IMR-90 (cell line): ENCODE results near the gene ZNF675. TPM values are rescaled to one million over a fixed set of nuclear protein-coding genes. Genes with fewer than 3 reads are reported as not detected.

Experiments used
- ATAC-seq: fragments of 200-7000 bp; cut with Tn5 transposase; 2 replicates; pipeline ENCODE4 v1.9.1; 2020; ENCODE audit warnings: low read depth, mild to moderate bottlenecking, moderate library complexity
- BruUV-seq: library from RNA; stranded (reverse); fragments of 400-500 nt; replicated peaks from 2 replicates; lab custom pipeline; 2021; lab: Mats Ljungman, UMichigan
- CTCF ChIA-PET: fragments of 300-600 bp; formaldehyde crosslinking; extraction: SDS; loops from one replicate; lab custom pipeline; 2021; ENCODE audit warnings: antibody characterized with exemption; lab: Yijun Ruan, JAX
- POLR2A ChIA-PET: fragments of 300-600 bp; sonication (Branson Sonifier 250); formaldehyde crosslinking; loops from one replicate; lab custom pipeline; 2022; ENCODE audit warnings: antibody characterized with exemption; ENCODE audit not compliant: unreplicated experiment; lab: Charles Lee
- DNase-seq: peaks from one replicate; pipeline ENCODE4 v3.0.0; 2013
- H2AFZ ChIP-seq: replicated peaks from 2 replicates; pipeline ENCODE3; 2013; ENCODE audit warnings: low read length, mild to moderate bottlenecking; ENCODE audit not compliant: poor library complexity
- H2AK5ac ChIP-seq: 2 replicates; pipeline ENCODE4 v1.6.1; 2013; ENCODE audit warnings: low read depth, low read length, inconsistent platforms
- H2AK9ac ChIP-seq: replicated peaks from 2 replicates; pipeline ENCODE3; 2013; ENCODE audit warnings: mild to moderate bottlenecking, low read depth, low read length, moderate library complexity; ENCODE audit not compliant: poor library complexity
- H2BK120ac ChIP-seq: 2 replicates; pipeline ENCODE4 v1.6.1; 2013; ENCODE audit warnings: low read depth, low read length, inconsistent platforms
- H2BK15ac ChIP-seq: 3 replicates; pipeline ENCODE4 v1.6.1; 2013; ENCODE audit warnings: low read depth, low read length, inconsistent platforms
- H2BK20ac ChIP-seq: 2 replicates; pipeline ENCODE4 v1.6.1; 2013; ENCODE audit warnings: low read depth, mild to moderate bottlenecking, inconsistent platforms, low read length, moderate library complexity
- H2BK5ac ChIP-seq: 2 replicates; pipeline ENCODE4 v1.6.1; 2013; ENCODE audit warnings: mild to moderate bottlenecking, low read depth, low read length, inconsistent platforms; ENCODE audit not compliant: poor library complexity, severe bottlenecking
- H3K14ac ChIP-seq: replicated peaks from 2 replicates; pipeline ENCODE4 v1.6.1; 2013; ENCODE audit warnings: low read depth, low read length, inconsistent platforms
- H3K18ac ChIP-seq: 2 replicates; pipeline ENCODE4 v1.6.1; 2013; ENCODE audit warnings: low read depth, low read length, control low read depth
- H3K23ac ChIP-seq: 2 replicates; pipeline ENCODE4 v1.6.1; 2013; ENCODE audit warnings: low read depth, low read length, inconsistent platforms
- H3K27ac ChIP-seq: 2 replicates; pipeline ENCODE4 v1.5.1; 2013; ENCODE audit warnings: mild to moderate bottlenecking, control low read depth, low read length; ENCODE audit not compliant: insufficient read depth
- H3K27me3 ChIP-seq: 2 replicates; pipeline ENCODE4 v1.6.1; 2013; ENCODE audit warnings: low read length; ENCODE audit not compliant: control insufficient read depth, insufficient read depth
- H3K36me3 ChIP-seq: 2 replicates; pipeline ENCODE4 v1.6.1; 2013; ENCODE audit warnings: low read length, mixed read lengths; ENCODE audit not compliant: control insufficient read depth, insufficient read depth
- H3K4ac ChIP-seq: 2 replicates; pipeline ENCODE4 v1.6.1; 2013; ENCODE audit warnings: low read depth, low read length, inconsistent platforms
- H3K4me1 ChIP-seq: 2 replicates; pipeline ENCODE4 v1.6.1; 2013; ENCODE audit warnings: low read length, mixed read lengths; ENCODE audit not compliant: control insufficient read depth, insufficient read depth
- H3K4me2 ChIP-seq: 2 replicates; pipeline ENCODE4 v1.6.1; 2013; ENCODE audit warnings: low read depth, mild to moderate bottlenecking, control low read depth, low read length, moderate library complexity
- H3K4me3 ChIP-seq: 2 replicates; pipeline ENCODE4 v1.5.1; 2013; ENCODE audit warnings: low read depth, mild to moderate bottlenecking, control low read depth, low read length, moderate library complexity; ENCODE audit not compliant: insufficient read depth
- H3K56ac ChIP-seq: 2 replicates; pipeline ENCODE4 v1.6.1; 2013; ENCODE audit warnings: low read length, inconsistent platforms; ENCODE audit not compliant: insufficient read depth; ENCODE audit errors: extremely low read depth
- H3K79me1 ChIP-seq, 2 experiments: 2 replicates each; pipeline ENCODE4 v1.6.1; 2013; ENCODE audit warnings: low read length in 2 of 2, inconsistent platforms in 1 of 2, low read depth in 1 of 2
- H3K9ac ChIP-seq: 2 replicates; pipeline ENCODE4 v1.6.1; 2013; ENCODE audit warnings: low read depth, low read length, control low read depth
- H3K9me1 ChIP-seq: 2 replicates; pipeline ENCODE4 v1.6.1; 2013; ENCODE audit warnings: low read length, inconsistent platforms; ENCODE audit not compliant: insufficient read depth
- H3K9me3 ChIP-seq: 2 replicates; pipeline ENCODE4 v1.6.1; 2013; ENCODE audit warnings: low read length; ENCODE audit not compliant: control insufficient read depth, insufficient read depth
- H4K20me1 ChIP-seq: 2 replicates; pipeline ENCODE4 v1.6.1; 2013; ENCODE audit warnings: low read length, inconsistent platforms; ENCODE audit not compliant: insufficient read depth
- H4K5ac ChIP-seq: 2 replicates; pipeline ENCODE4 v1.6.1; 2013; ENCODE audit warnings: mild to moderate bottlenecking, low read depth, low read length, control low read depth
- H4K8ac ChIP-seq, 2 experiments: 2 replicates each; pipeline ENCODE4 v1.6.1; 2013; ENCODE audit warnings: low read depth in 2 of 2, low read length in 2 of 2, control low read depth in 1 of 2, inconsistent platforms in 1 of 2
- H4K91ac ChIP-seq: 2 replicates; pipeline ENCODE4 v1.6.1; 2013; ENCODE audit warnings: low read depth, low read length, inconsistent platforms; ENCODE audit not compliant: insufficient read depth
- ELK1 ChIP-seq: fragments of 150-350 bp; IDR thresholded peaks from 2 replicates; pipeline ENCODE4 v1.6.1; 2016; ENCODE audit warnings: low read depth, mild to moderate bottlenecking, low read length, moderate library complexity, borderline replicate concordance
- MAFK ChIP-seq: IDR thresholded peaks from 2 replicates; pipeline ENCODE4 v1.6.1; 2012; ENCODE audit warnings: low read depth, low read length, improper control_type of control experiment
- MAZ ChIP-seq: IDR thresholded peaks from 2 replicates; pipeline ENCODE4 v1.6.1; 2012; ENCODE audit warnings: low read depth, mild to moderate bottlenecking, low read length, improper control_type of control experiment, moderate library complexity, borderline replicate concordance
- MXI1 ChIP-seq: IDR thresholded peaks from 2 replicates; pipeline ENCODE4 v1.6.1; 2012; ENCODE audit warnings: low read depth, mild to moderate bottlenecking, low read length, moderate library complexity, borderline replicate concordance
- RCOR1 ChIP-seq: IDR thresholded peaks from 2 replicates; pipeline ENCODE4 v1.6.1; 2012; ENCODE audit warnings: mild to moderate bottlenecking, low read length, improper control_type of control experiment; ENCODE audit not compliant: insufficient replicate concordance
- USF2 ChIP-seq: fragments of 150-350 bp; IDR thresholded peaks from 2 replicates; pipeline ENCODE4 v1.6.1; 2017; ENCODE audit warnings: mild to moderate bottlenecking, antibody characterized with exemption, low read length, low read depth
- WGBS, 2 experiments: methylation state at CpG; one replicate each; pipeline versions ENCODE4 v1.1.5 to v1.1.7; 2013; ENCODE audit warnings: missing lambda C conversion rate in 2 of 2; ENCODE audit not compliant: insufficient read length in 1 of 2; ENCODE audit errors: extremely low coverage in 2 of 2; 5-methylcytosine and 5-hydroxymethylcytosine counted together
- dilution Hi-C: fragments of 300-500 bp; cut with HindIII; formaldehyde crosslinking; loops from one replicate; pipeline ENCODE4 v1.14.3; 2018; ENCODE audit warnings: low sequenced_read_pairs; ENCODE audit not compliant: unreplicated experiment
- in situ Hi-C: fragments of 300-500 bp; cut with MboI; formaldehyde crosslinking; loops from 3 replicates; pipeline ENCODE4 v1.14.3; 2019; ENCODE audit warnings: low sequenced_read_pairs, inconsistent platforms, mixed read lengths
- intact Hi-C: fragments of 100-400 bp; cut with micrococcal nuclease; formaldehyde crosslinking; loops from 2 replicates; pipeline ENCODE4 v1.10.0; 2022
- polyA plus RNA-seq, 3 experiments: library from polyadenylated mRNA; depleted of rRNA; stranded (reverse); fragments of >200 nt; gene quantifications; 2 replicates each; pipeline ENCODE4 v1.2.3, GENCODE V29; 2012; ENCODE audit warnings: low replicate concordance in 1 of 3
- total RNA-seq: library from RNA; depleted of rRNA; stranded (reverse); fragments of >200 nt; gene quantifications from 2 replicates; pipeline ENCODE4 v1.2.3, GENCODE V29; 2012

Gene ZNF675
- total and polyA plus RNA-seq, 2 of the 4 experiments (the other 2 are of a cell fraction), result 2.5 to 11.1 TPM

GRCh38 chr19:23709347-23709746 lies 22.3 kb upstream of the ZNF675 start:
- Histone ChIP-seq H3K14ac (no peak overlapping the region), H3K4me3 (no peak overlapping the region), H4K8ac (no peak overlapping the region), H3K23ac (no peak overlapping the region), H3K9me3 (no peaks in the 10 kb centered on the region; the same call in 1 of the 2 replicates), H3K27ac (no peak overlapping the region), H3K18ac (no peak overlapping the region), H3K36me3 (no peaks in the 10 kb centered on the region), H4K5ac (no peak overlapping the region), H2BK5ac (no peak overlapping the region), H2AFZ (no peak overlapping the region), H3K27me3 (no peaks in the 10 kb centered on the region), H2BK15ac (no peak overlapping the region), H3K4me1 (no peaks in the 10 kb centered on the region), H2BK20ac (no peak overlapping the region), H3K56ac (no peak overlapping the region), H4K91ac (no peak overlapping the region), H2AK9ac (no peak overlapping the region), H3K9ac (no peak overlapping the region), H3K79me1 (no peaks in the 10 kb centered on the region), H3K4me2 (no peak overlapping the region), H4K20me1 (no peaks in the 10 kb centered on the region), H3K4ac (no peak overlapping the region), H3K9me1 (no peaks in the 10 kb centered on the region), H2AK5ac (no peak overlapping the region), H2BK120ac (no peak overlapping the region)
- ChIA-PET CTCF (no interaction called here), POLR2A (no interaction called here)
- dilution Hi-C loops (no loop called here), intact Hi-C loops (no loop called here), in situ Hi-C loops (no loop called here)
- TF ChIP-seq USF2 (no peak), RCOR1 (no peak), MAZ (no peak), MXI1 (no peak), ELK1 (no peak), MAFK (no peak)
- WGBS, 2 experiments, result no CpG with 5 or more reads among the region's 2 CpGs
- BruUV-seq, result no TSS peak
- DNase-seq (no peak), ATAC-seq (no peak)
